Keratinocyte (primary cell): ENCODE measurements around the gene TCF20. TPM values are rescaled to one million over a fixed set of nuclear protein-coding genes. Genes with fewer than 3 reads are reported as not detected.

Experiments used
- DNase-seq: peaks from one replicate; pipeline ENCODE4 v3.0.0-alpha.2; 2011; ENCODE audit warnings: low read depth, missing footprints, low spot score
- FAIRE-seq: peaks from 2 replicates; lab custom pipeline; 2011; peaks lifted over from hg19 to GRCh38; lab: Jason Lieb, UNC
- H2AFZ ChIP-seq: 2 replicates; pipeline ENCODE4 v1.6.0; 2012; ENCODE audit warnings: low read length, control low read depth, inconsistent platforms; ENCODE audit not compliant: control insufficient read depth
- H3K27ac ChIP-seq: 2 replicates; pipeline ENCODE4 v1.5.1; 2011; ENCODE audit warnings: low read length; ENCODE audit not compliant: control insufficient read depth, insufficient read depth
- H3K27me3 ChIP-seq: 3 replicates; pipeline ENCODE4 v1.6.0; 2011; ENCODE audit warnings: low read length; ENCODE audit not compliant: control insufficient read depth, insufficient read depth; ENCODE audit errors: extremely low read depth
- H3K36me3 ChIP-seq, 2 experiments: 2 replicates in 1 of 2; 3 replicates in 1 of 2; pipeline ENCODE4 v1.5.1; 2011; ENCODE audit warnings: low read length in 2 of 2, mild to moderate bottlenecking in 1 of 2; ENCODE audit not compliant: control insufficient read depth in 2 of 2, insufficient read depth in 2 of 2; ENCODE audit errors: extremely low read depth in 1 of 2
- H3K4me1 ChIP-seq: 3 replicates; pipeline ENCODE4 v1.5.1; 2011; ENCODE audit warnings: low read length; ENCODE audit not compliant: control insufficient read depth, insufficient read depth; ENCODE audit errors: extremely low read depth
- H3K4me2 ChIP-seq: 3 replicates; pipeline ENCODE4 v1.6.0; 2011; ENCODE audit warnings: low read depth, low read length; ENCODE audit not compliant: control insufficient read depth, insufficient read depth; ENCODE audit errors: extremely low read depth
- H3K4me3 ChIP-seq, 3 experiments: fragments of 200-600 bp in 1 of 3; sonication (generic) in 1 of 3; 2 replicates in 2 of 3; 3 replicates in 1 of 3; pipeline ENCODE4 v1.5.1; 2011 to 2016; ENCODE audit warnings: low read length in 3 of 3, mild to moderate bottlenecking in 3 of 3, control low read depth in 2 of 3, inconsistent platforms in 1 of 3, low read depth in 1 of 3, mixed read lengths in 1 of 3, mixed run types in 1 of 3, moderate library complexity in 1 of 3; ENCODE audit not compliant: control insufficient read depth in 2 of 3, insufficient read depth in 2 of 3; ENCODE audit errors: extremely low read depth in 1 of 3
- H3K79me2 ChIP-seq: 2 replicates; pipeline ENCODE4 v1.6.0; 2012; ENCODE audit warnings: low read length; ENCODE audit not compliant: control insufficient read depth, insufficient read depth
- H3K9ac ChIP-seq: 3 replicates; pipeline ENCODE4 v1.6.0; 2011; ENCODE audit warnings: low read length; ENCODE audit not compliant: control insufficient read depth, insufficient read depth; ENCODE audit errors: extremely low read depth
- H3K9me1 ChIP-seq: 3 replicates; pipeline ENCODE4 v1.6.0; 2011; ENCODE audit warnings: low read length; ENCODE audit not compliant: control insufficient read depth, insufficient read depth; ENCODE audit errors: extremely low read depth
- H3K9me3 ChIP-seq: 2 replicates; pipeline ENCODE4 v1.5.1; 2012; ENCODE audit warnings: low read depth, low read length; ENCODE audit not compliant: control insufficient read depth
- H4K20me1 ChIP-seq: 3 replicates; pipeline ENCODE4 v1.6.0; 2011; ENCODE audit warnings: low read length; ENCODE audit not compliant: control insufficient read depth, insufficient read depth; ENCODE audit errors: extremely low read depth
- EZH2 ChIP-seq: IDR thresholded peaks from one replicate; pipeline ENCODE4 v1.6.1; 2012; ENCODE audit warnings: inconsistent platforms, mild to moderate bottlenecking, low read length, moderate library complexity
- dilution Hi-C: fragments of 300-500 bp; cut with MboI; formaldehyde crosslinking; loops from one replicate; pipeline ENCODE4 v1.7.0; 2020; ENCODE audit warnings: low sequenced_read_pairs; ENCODE audit not compliant: extremely low pct_ligation_motif_present
- polyA plus RNA-seq, 5 experiments: library from polyadenylated mRNA; depleted of rRNA in 3 of 5; stranded (reverse) in 3 of 5; stranded (forward) in 1 of 5; unstranded in 1 of 5; fragments of >200 nt; gene quantifications; 1 replicate in 1 of 5; 2 replicates in 3 of 5; 3 replicates in 1 of 5; pipeline versions ENCODE4 v1.2.1 to v1.2.3, GENCODE V29; 2011 to 2012; ENCODE audit warnings: missing spikeins in 2 of 5, low read depth in 1 of 5, low replicate concordance in 1 of 5
- TF ChIP-seq, protein P1 (sequence below), 3 experiments: IDR thresholded peaks in 1 of 3; conservative IDR thresholded peaks in 1 of 3; optimal IDR thresholded peaks in 1 of 3; 2 replicates in 2 of 3; 3 replicates in 1 of 3; pipeline versions ENCODE3 to v1.5.1; 2011; ENCODE audit warnings: low read length in 3 of 3, mild to moderate bottlenecking in 3 of 3, moderate library complexity in 2 of 3, control low read depth in 1 of 3, inconsistent platforms in 1 of 3; ENCODE audit not compliant: insufficient read depth in 2 of 3; ENCODE audit errors: extremely low read depth in 1 of 3

Gene TCF20
- polyA plus RNA-seq, 1 donor (not counting 4 experiments of a cell fraction or from before 2014, with no cell fraction given) = 23.9 TPM

DNA sequence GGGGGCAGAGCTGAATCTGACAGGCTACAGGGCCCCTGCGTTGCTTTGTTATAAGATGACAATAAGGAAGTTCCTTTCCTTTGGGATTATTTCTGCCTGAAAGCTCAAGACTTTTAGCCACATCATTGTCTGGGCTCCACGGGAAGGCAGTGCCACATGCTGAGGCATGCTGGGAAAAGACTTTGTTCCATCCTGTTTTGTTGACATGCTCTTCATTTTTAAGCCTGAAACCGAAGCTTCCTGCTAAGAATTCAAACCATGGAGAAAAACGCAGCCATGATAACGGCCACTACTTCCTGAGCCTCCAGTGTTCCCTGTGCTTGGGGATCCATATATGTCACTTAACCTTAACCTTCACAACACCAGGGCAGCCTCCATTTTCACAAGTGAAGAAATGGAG, 5.5 kb upstream of the TCF20 start:
- H3K9ac ChIP-seq = no peak overlapping the region
- peaks cover 4% of the 10 kb centered on the region for H3K9me1 ChIP-seq
- no peaks in the 10 kb centered on the region for H3K9me3 ChIP-seq
- dilution Hi-C loops = no loop called here
- H3K4me3 ChIP-seq = no peak overlapping the region
- DNase-seq = no peak
- peaks cover 5% of the 10 kb centered on the region for H3K79me2 ChIP-seq
- peak overlapping the region; percentile 38 for H3K4me2 ChIP-seq
- peak; percentile 55 for FAIRE-seq
- H3K27me3 ChIP-seq = no peaks in the 10 kb centered on the region
- no peaks in the 10 kb centered on the region for H3K36me3 ChIP-seq
- no peaks in the 10 kb centered on the region for H4K20me1 ChIP-seq
- H2AFZ ChIP-seq = no peak overlapping the region
- no peak overlapping the region for H3K27ac ChIP-seq
- H3K4me1 ChIP-seq = peaks cover 26% of the 10 kb centered on the region
- TF ChIP-seq, protein P1, sequence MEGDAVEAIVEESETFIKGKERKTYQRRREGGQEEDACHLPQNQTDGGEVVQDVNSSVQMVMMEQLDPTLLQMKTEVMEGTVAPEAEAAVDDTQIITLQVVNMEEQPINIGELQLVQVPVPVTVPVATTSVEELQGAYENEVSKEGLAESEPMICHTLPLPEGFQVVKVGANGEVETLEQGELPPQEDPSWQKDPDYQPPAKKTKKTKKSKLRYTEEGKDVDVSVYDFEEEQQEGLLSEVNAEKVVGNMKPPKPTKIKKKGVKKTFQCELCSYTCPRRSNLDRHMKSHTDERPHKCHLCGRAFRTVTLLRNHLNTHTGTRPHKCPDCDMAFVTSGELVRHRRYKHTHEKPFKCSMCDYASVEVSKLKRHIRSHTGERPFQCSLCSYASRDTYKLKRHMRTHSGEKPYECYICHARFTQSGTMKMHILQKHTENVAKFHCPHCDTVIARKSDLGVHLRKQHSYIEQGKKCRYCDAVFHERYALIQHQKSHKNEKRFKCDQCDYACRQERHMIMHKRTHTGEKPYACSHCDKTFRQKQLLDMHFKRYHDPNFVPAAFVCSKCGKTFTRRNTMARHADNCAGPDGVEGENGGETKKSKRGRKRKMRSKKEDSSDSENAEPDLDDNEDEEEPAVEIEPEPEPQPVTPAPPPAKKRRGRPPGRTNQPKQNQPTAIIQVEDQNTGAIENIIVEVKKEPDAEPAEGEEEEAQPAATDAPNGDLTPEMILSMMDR (optimal IDR thresholded peaks at IDR 0.05 in 1 of 3, IDR thresholded peaks at IDR 0.05 in 1 of 3, conservative IDR thresholded peaks at IDR 0.05 in 1 of 3; ENCODE audit: extremely low read depth in 1 of 3, insufficient read depth in 2 of 3, low read length in 3 of 3) = no peak
- TF ChIP-seq EZH2 = no peak

DNA sequence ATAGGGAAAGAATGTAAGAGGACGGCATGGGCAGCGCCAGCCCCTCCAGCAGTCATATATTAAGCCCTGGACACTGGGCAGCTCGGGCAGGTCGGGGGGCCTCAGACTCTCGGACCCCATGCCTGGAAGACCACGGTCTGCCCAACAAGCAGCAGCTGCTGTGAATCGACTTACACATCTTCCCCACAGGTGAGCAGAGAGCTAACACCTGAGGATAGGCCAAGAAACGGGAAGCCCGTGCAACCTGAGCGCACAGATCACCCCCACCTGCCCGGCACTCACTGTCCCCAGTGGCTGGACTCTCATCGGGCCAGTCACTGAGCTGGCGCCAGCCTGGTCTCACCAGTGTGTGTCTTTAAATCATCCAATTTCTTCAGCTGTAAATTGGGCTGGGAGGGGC, 4.7 kb upstream of the TCF20 start:
- dilution Hi-C loops = no loop called here
- TF ChIP-seq, protein P1 (optimal IDR thresholded peaks at IDR 0.05 in 1 of 3, IDR thresholded peaks at IDR 0.05 in 1 of 3, conservative IDR thresholded peaks at IDR 0.05 in 1 of 3; ENCODE audit: extremely low read depth in 1 of 3, insufficient read depth in 2 of 3, low read length in 3 of 3) = no peak
- TF ChIP-seq EZH2 = no peak
- no peaks in the 10 kb centered on the region for H3K27me3 ChIP-seq

More for the DNA sequence above, 4.7 kb upstream of the TCF20 start:
- no peaks in the 10 kb centered on the region for H3K9me3 ChIP-seq
- no peak overlapping the region for H3K4me3 ChIP-seq
- H3K79me2 ChIP-seq = peaks cover 5% of the 10 kb centered on the region
- H2AFZ ChIP-seq = no peak overlapping the region
- no peak overlapping the region for H3K27ac ChIP-seq
- no peak overlapping the region for H3K9ac ChIP-seq
- H4K20me1 ChIP-seq = no peaks in the 10 kb centered on the region
- H3K9me1 ChIP-seq = peaks cover 4% of the 10 kb centered on the region
- FAIRE-seq = no peak
- no peaks in the 10 kb centered on the region for H3K36me3 ChIP-seq
- H3K4me1 ChIP-seq = peaks cover 27% of the 10 kb centered on the region
- no peak for DNase-seq
- H3K4me2 ChIP-seq = peak overlapping the region; percentile 38
